CD4-positive, CD25-positive, alpha-beta regulatory T cell (primary cell): Measurements from ENCODE around the gene ERN1. TPM values are rescaled to one million over a fixed set of nuclear protein-coding genes. Genes with fewer than 3 reads are reported as not detected.
A peak's percentile ranks its signal among the peaks of the same experiment; 100 is the strongest.
"Not testable (repeated sequence)": the region's sequence is repeated elsewhere in the genome, so short reads cannot be mapped to it uniquely, and the experiment has no call there.

Experiments used
- ATAC-seq, 2 donors: fragments of 150-1000 bp; cut with Tn5 transposase; one replicate each; pipeline ENCODE4 v1.10.0; 2021; ENCODE audit warnings: low read depth in 2 of 2, moderate number of reproducible peaks in 2 of 2, moderate library complexity in 1 of 2
- DNase-seq, 3 donors: peaks; one replicate each; pipeline versions ENCODE4 v3.0.0 to v3.0.0-alpha.2; 2012 to 2022; ENCODE audit warnings: mixed read lengths in 1 of 3
- H3K27ac ChIP-seq: one replicate; pipeline ENCODE4 v1.7.0; 2013; ENCODE audit warnings: mild to moderate bottlenecking, low read length; ENCODE audit not compliant: insufficient read depth, poor library complexity, severe bottlenecking
- H3K27me3 ChIP-seq: one replicate; pipeline ENCODE4 v1.7.0; 2013; ENCODE audit warnings: low read length; ENCODE audit not compliant: control insufficient read depth, insufficient read depth
- H3K36me3 ChIP-seq: one replicate; pipeline ENCODE4 v1.7.0; 2013; ENCODE audit warnings: mild to moderate bottlenecking, low read length, moderate library complexity; ENCODE audit not compliant: control insufficient read depth, insufficient read depth
- H3K4me1 ChIP-seq: 2 replicates; pipeline ENCODE4 v1.7.0; 2013; ENCODE audit warnings: mild to moderate bottlenecking, low read length; ENCODE audit not compliant: insufficient read depth, control insufficient read depth, poor library complexity, severe bottlenecking
- H3K4me3 ChIP-seq: one replicate; pipeline ENCODE4 v1.7.0; 2013; ENCODE audit warnings: low read depth, mild to moderate bottlenecking, low read length, moderate library complexity
- H3K9me3 ChIP-seq, 2 experiments: 1 replicate in 1 of 2; 2 replicates in 1 of 2; pipeline ENCODE4 v1.7.0; 2013; ENCODE audit warnings: low read length in 2 of 2, mild to moderate bottlenecking in 1 of 2, moderate library complexity in 1 of 2; ENCODE audit not compliant: control insufficient read depth in 2 of 2
- H3K27ac Mint-ChIP-seq, 3 donors: one replicate each; pipeline ENCODE4 v1.8.0; 2020 to 2022; ENCODE audit warnings: mild to moderate bottlenecking in 3 of 3, mixed read lengths in 3 of 3, moderate library complexity in 2 of 3
- H3K27me3 Mint-ChIP-seq: one replicate; pipeline ENCODE4 v1.8.0; 2022; ENCODE audit warnings: mild to moderate bottlenecking, mixed read lengths
- H3K36me3 Mint-ChIP-seq: one replicate; pipeline ENCODE4 v1.8.0; 2020; ENCODE audit warnings: mixed read lengths
- H3K4me1 Mint-ChIP-seq, 4 donors: one replicate each; pipeline ENCODE4 v1.8.0; 2020 to 2022; ENCODE audit warnings: mixed read lengths in 4 of 4, mild to moderate bottlenecking in 1 of 4
- H3K4me3 Mint-ChIP-seq, 4 donors: one replicate each; pipeline ENCODE4 v1.8.0; 2020 to 2022; ENCODE audit warnings: mild to moderate bottlenecking in 4 of 4, mixed read lengths in 4 of 4, moderate library complexity in 3 of 4
- H3K9me3 Mint-ChIP-seq, 7 donors: one replicate each; pipeline ENCODE4 v1.8.0; 2020 to 2022; ENCODE audit warnings: mixed read lengths in 7 of 7, mild to moderate bottlenecking in 3 of 7, moderate library complexity in 2 of 7
- polyA plus RNA-seq, 4 donors: library from polyadenylated mRNA; unstranded; fragments of 300-500 nt; fragmentation: Illumina TruSeq; gene quantifications; one replicate each; pipeline ENCODE4 v1.2.3, GENCODE V29; 2021
- total RNA-seq: library from RNA; stranded (reverse); gene quantifications from one replicate; pipeline ENCODE4 v1.2.3, GENCODE V29; 2022

Gene ERN1
- total and polyA plus RNA-seq, 5 donors from 2014 or later, result 30.2 to 96.7 (median 37.0) TPM

- no peak for ATAC-seq
- peaks cover 73% of the 10 kb centered on the region for H3K4me1 ChIP-seq
- peaks cover 25 to 75% (median 49%) of the 10 kb centered on the region in 4 donors for H3K4me1 Mint-ChIP-seq
- H3K4me3 ChIP-seq, result no peak overlapping the region
- no peaks in the 10 kb centered on the region for H3K36me3 ChIP-seq
- no peaks in the 10 kb centered on the region for H3K9me3 ChIP-seq
- peaks cover 2% of the 10 kb centered on the region for H3K36me3 Mint-ChIP-seq
- DNase-seq, result no peak
- no peaks in the 10 kb centered on the region for H3K27me3 ChIP-seq
- H3K9me3 Mint-ChIP-seq, result peaks cover 0 to 2% (median 0%) of the 10 kb centered on the region in 7 donors
- peak overlapping the region; percentile 98 to 100 (median 99) for H3K27ac Mint-ChIP-seq
- H3K4me3 Mint-ChIP-seq, result peak overlapping the region; percentile 17 to 86 (median 76)
- peaks cover 13% of the 10 kb centered on the region for H3K27me3 Mint-ChIP-seq
- peak overlapping the region; percentile 99 for H3K27ac ChIP-seq
Observed at GRCh38 chr17:64024215-64024654, 105.7 kb downstream of the ERN1 start.

GRCh38 chr17:64022611-64023063, 107.3 kb downstream of the ERN1 start:
- Histone ChIP-seq H3K4me1 (peaks cover 72% of the 10 kb centered on the region), H3K4me3 (no peak overlapping the region), H3K9me3 (no peaks in the 10 kb centered on the region), H3K27me3 (no peaks in the 10 kb centered on the region), H3K36me3 (no peaks in the 10 kb centered on the region), H3K27ac (peak overlapping the region; percentile 99)
- Mint-ChIP-seq H3K36me3 (peaks cover 5% of the 10 kb centered on the region), H3K27ac (peak overlapping the region; percentile 99 to 100 (median 99)), H3K4me1 (peaks cover 26 to 72% (median 49%) of the 10 kb centered on the region in 4 donors), H3K9me3 (peaks cover 0 to 4% (median 0%) of the 10 kb centered on the region in 7 donors), H3K4me3 (peak overlapping the region; percentile 73 to 97 (median 83)), H3K27me3 (peaks cover 13% of the 10 kb centered on the region)
- ATAC-seq (no peak), DNase-seq (no peak)

- no peaks in the 10 kb centered on the region for H3K36me3 ChIP-seq
- H3K27ac ChIP-seq, result peak within 1 kb of the TSS; percentile 99
- no peaks in the 10 kb centered on the region for H3K27me3 ChIP-seq
- peak within 1 kb of the TSS; percentile 99 to 100 (median 99) for H3K27ac Mint-ChIP-seq
- DNase-seq (peak; percentile 91 to 99 (median 96)), ATAC-seq (peak; percentile 81 to 84)
- H3K9me3 ChIP-seq, result no peaks in the 10 kb centered on the region
- peaks cover 0 to 4% (median 0%) of the 10 kb centered on the region in 7 donors for H3K9me3 Mint-ChIP-seq
- H3K4me3 Mint-ChIP-seq, result peak within 1 kb of the TSS; percentile 93 to 100 (median 98)
- H3K27me3 Mint-ChIP-seq, result peaks cover 17% of the 10 kb centered on the region
- H3K4me3 ChIP-seq, result peak within 1 kb of the TSS; percentile 98
- peaks cover 28 to 74% (median 53%) of the 10 kb centered on the region in 4 donors for H3K4me1 Mint-ChIP-seq
- peaks cover 77% of the 10 kb centered on the region for H3K4me1 ChIP-seq
- H3K36me3 Mint-ChIP-seq, result peaks cover 14% of the 10 kb centered on the region
Observed at GRCh38 chr17:64020056-64020766, 109.7 kb downstream of the ERN1 start, which contains the start of gene ICAM2. Gene ICAM2 (minus strand): TSS chr17:64020633. CDS start chr17:64006691, 13,942 bp downstream.

DNA sequence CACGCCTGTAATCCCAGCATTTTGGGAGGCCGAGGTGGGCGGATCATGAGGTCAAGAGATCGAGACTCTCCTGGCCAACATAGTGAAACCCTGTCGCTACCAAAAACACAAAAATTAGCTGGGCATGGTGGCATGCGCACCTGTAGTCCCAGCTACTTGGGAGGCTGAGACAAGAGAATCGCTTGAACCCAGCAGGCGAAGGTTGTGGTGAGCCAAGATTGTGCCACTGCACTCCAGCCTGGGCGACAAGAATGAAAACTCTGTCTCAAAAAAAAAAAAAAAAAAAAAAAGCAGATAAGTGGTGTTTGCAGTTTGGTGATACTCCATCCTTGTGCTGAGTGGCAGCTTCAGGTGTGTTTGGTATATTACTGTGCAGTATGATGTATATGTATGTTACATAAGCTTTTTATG, 110.4 kb downstream of the ERN1 start:
- ATAC-seq, result peak in 1 of 2 donors; percentile 7

GRCh38 chr17:64017381-64017980, 112.5 kb downstream of the ERN1 start:
- peak overlapping the region; percentile 98 for H3K4me3 ChIP-seq
- Mint-ChIP-seq H3K9me3 (peaks cover 0 to 4% (median 0%) of the 10 kb centered on the region in 7 donors), H3K27me3 (peaks cover 17% of the 10 kb centered on the region), H3K4me3 (peak overlapping the region; percentile 94 to 100 (median 98)), H3K27ac (peak overlapping the region; percentile 95 to 99 (median 98)), H3K4me1 (peaks cover 31 to 76% (median 54%) of the 10 kb centered on the region in 4 donors), H3K36me3 (peaks cover 18% of the 10 kb centered on the region)
- peak overlapping the region; percentile 99 for H3K27ac ChIP-seq
- no peaks in the 10 kb centered on the region for H3K9me3 ChIP-seq
- no peaks in the 10 kb centered on the region for H3K36me3 ChIP-seq
- peak in 1 of 3 donors; percentile 40 for DNase-seq
- H3K4me1 ChIP-seq, result peaks cover 78% of the 10 kb centered on the region
- no peaks in the 10 kb centered on the region for H3K27me3 ChIP-seq
- ATAC-seq, result no peak

More for the DNA sequence above, 110.4 kb downstream of the ERN1 start:
- Histone ChIP-seq H3K4me3 (peak overlapping the region; percentile 98), H3K4me1 (peaks cover 75% of the 10 kb centered on the region), H3K27ac (peak overlapping the region; percentile 99)
- DNase-seq, result peak in 1 of 3 donors; percentile 31
- H3K9me3 Mint-ChIP-seq, H3K9me3 ChIP-seq, H3K36me3 ChIP-seq, H3K27me3 ChIP-seq: not testable (repeated sequence)
- H3K27ac Mint-ChIP-seq, result peak overlapping the region; percentile 99 to 100 (median 99)
- peaks cover 19% of the 10 kb centered on the region for H3K36me3 Mint-ChIP-seq
- H3K4me3 Mint-ChIP-seq, result peak overlapping the region; percentile 93 to 100 (median 98)
- peaks cover 28 to 74% (median 52%) of the 10 kb centered on the region in 4 donors for H3K4me1 Mint-ChIP-seq
- H3K27me3 Mint-ChIP-seq, result peaks cover 17% of the 10 kb centered on the region

- H3K4me1 ChIP-seq, result peaks cover 78% of the 10 kb centered on the region
- Mint-ChIP-seq H3K4me1 (peaks cover 33 to 74% (median 52%) of the 10 kb centered on the region in 4 donors), H3K27ac (peak overlapping the region; percentile 93 to 100 (median 99)), H3K27me3 (peaks cover 17% of the 10 kb centered on the region), H3K36me3 (peaks cover 18% of the 10 kb centered on the region), H3K9me3 (peaks cover 0 to 4% (median 0%) of the 10 kb centered on the region in 7 donors), H3K4me3 (peak overlapping the region; percentile 94 to 100 (median 98))
- H3K36me3 ChIP-seq, result peaks cover 4% of the 10 kb centered on the region
- peak overlapping the region; percentile 98 for H3K4me3 ChIP-seq
- DNase-seq (no peak), ATAC-seq (no peak)
- peak overlapping the region; percentile 99 for H3K27ac ChIP-seq
- H3K27me3 ChIP-seq, result no peaks in the 10 kb centered on the region
- no peaks in the 10 kb centered on the region for H3K9me3 ChIP-seq
Observed at GRCh38 chr17:64016974-64017373, 113.0 kb downstream of the ERN1 start.

DNA sequence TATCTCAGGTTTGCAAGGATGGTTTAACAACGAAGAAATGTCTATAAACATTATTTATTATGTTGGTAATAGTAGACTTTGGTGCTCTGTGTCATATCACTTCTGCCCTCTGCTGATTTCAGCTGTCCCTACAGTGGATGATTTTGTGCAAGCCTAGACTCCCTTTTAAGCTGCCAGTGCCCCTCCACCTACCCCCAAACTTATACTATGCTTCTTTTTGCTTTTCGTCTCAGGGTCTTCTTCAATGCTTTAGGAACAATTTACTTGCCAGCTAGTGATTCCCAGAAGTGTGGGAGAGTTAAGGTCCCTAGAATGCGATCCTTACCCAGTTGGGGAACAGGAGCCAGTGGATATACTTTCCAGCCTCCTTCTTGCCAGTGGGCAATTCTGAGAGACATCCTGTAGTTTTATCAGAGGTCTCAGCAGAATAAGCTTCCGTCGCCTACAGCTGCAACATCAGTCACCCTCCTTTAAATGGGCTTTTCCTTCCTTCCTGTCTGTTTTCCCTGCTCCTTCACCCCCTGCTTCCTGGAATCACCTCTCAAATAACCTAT, 113.6 kb downstream of the ERN1 start:
- H3K4me3 Mint-ChIP-seq, result peak overlapping the region; percentile 94 to 100 (median 98)
- peaks cover 39 to 74% (median 55%) of the 10 kb centered on the region in 4 donors for H3K4me1 Mint-ChIP-seq
- ATAC-seq (no peak), DNase-seq (peak in 1 of 3 donors; percentile 55)
- H3K9me3 Mint-ChIP-seq, result peaks cover 0 to 4% (median 0%) of the 10 kb centered on the region in 7 donors
- Histone ChIP-seq H3K36me3 (peaks cover 10% of the 10 kb centered on the region), H3K4me1 (peaks cover 80% of the 10 kb centered on the region), H3K9me3 (no peaks in the 10 kb centered on the region), H3K27me3 (no peaks in the 10 kb centered on the region), H3K27ac (peak overlapping the region; percentile 99), H3K4me3 (peak overlapping the region; percentile 98)
- H3K36me3 Mint-ChIP-seq, result peaks cover 24% of the 10 kb centered on the region
- peaks cover 17% of the 10 kb centered on the region for H3K27me3 Mint-ChIP-seq
- H3K27ac Mint-ChIP-seq, result peak overlapping the region; percentile 93 to 100 (median 99)
